Adrenal gland (tissue), 12 donors: ENCODE measurements around the gene ABI3BP. TPM values are rescaled to one million over a fixed set of nuclear protein-coding genes. Genes with fewer than 3 reads are reported as not detected.

ENCODE experiments used
- DNase-seq, 7 donors: peaks; one replicate each; pipeline ENCODE4 v3.0.0-alpha.2; 2019 to 2020
- H3K27ac ChIP-seq, 5 donors: fragments of 200-600 bp; sonication (generic) in 4 of 5; 1 replicate in 3 of 5; 2 replicates in 2 of 5; pipeline versions ENCODE4 v1.5.1 to v1.8.0; 2016 to 2020; ENCODE audit warnings: mild to moderate bottlenecking in 1 of 5
- H3K27me3 ChIP-seq: fragments of 200-600 bp; 2 replicates; pipeline ENCODE4 v1.8.0; 2021
- H3K36me3 ChIP-seq, 2 donors: fragments of 200-600 bp; replicated peaks in 1 of 2; 1 replicate in 1 of 2; 2 replicates in 1 of 2; pipeline versions ENCODE4 v1.5.1 to v1.8.0; 2018 to 2022
- H3K4me1 ChIP-seq, 2 donors: fragments of 200-600 bp; replicated peaks in 1 of 2; 1 replicate in 1 of 2; 2 replicates in 1 of 2; pipeline versions ENCODE4 v1.5.1 to v1.8.0; 2018 to 2021
- H3K4me3 ChIP-seq, 4 donors: fragments of 200-600 bp; sonication (generic) in 3 of 4; one replicate each; pipeline ENCODE4 v1.5.1; 2016 to 2018
- H3K9me3 ChIP-seq, 3 donors: fragments of 200-600 bp; sonication (generic) in 1 of 3; replicated peaks in 1 of 3; 1 replicate in 2 of 3; 2 replicates in 1 of 3; pipeline versions ENCODE4 v1.5.1 to v1.8.0; 2016 to 2021
- POLR2A ChIP-seq, 2 donors: fragments of 450-650 bp; IDR thresholded peaks; one replicate each; pipeline ENCODE4 v1.6.1; 2017; ENCODE audit warnings: antibody characterized with exemption in 2 of 2, mild to moderate bottlenecking in 2 of 2, moderate library complexity in 1 of 2
- WGBS, 4 donors: extraction: QIAGEN DNeasy Blood & Tissue Kit in 2 of 4; methylation state at CpG; one replicate each; pipeline versions ENCODE4 v1.1.5 to v1.1.7; 2013 to 2017; 5-methylcytosine and 5-hydroxymethylcytosine counted together
- intact Hi-C, 2 donors: fragments of 100-400 bp; cut with DNase I; formaldehyde crosslinking; loops; one replicate each; pipeline versions ENCODE4 v1.14.1 to v1.15.0; 2022 to 2023
- polyA plus RNA-seq, 3 donors: library from polyadenylated mRNA; stranded (reverse); fragments of 200-250 nt in 2 of 3; fragments of 350-450 nt in 1 of 3; fragmentation: Illumina TruSeq in 1 of 3; extraction: RNeasy Lipid Tissue Mini Kit (QIAGEN cat#74804) in 1 of 3; gene quantifications; one replicate each; pipeline ENCODE4 v1.2.3, GENCODE V29; 2013 to 2014
- total RNA-seq, 9 donors: library from RNA; depleted of rRNA in 4 of 9; stranded (reverse); fragments of >200 nt in 4 of 9; fragments of 120-200 nt in 1 of 9; fragmentation: NEBNext Ultra II Directional in 1 of 9; extraction: Animal tissue kit (Norgen Biotek cat#: 25700) in 1 of 9; gene quantifications; one replicate each; pipeline versions ENCODE4 v1.1.0 to v1.2.4, GENCODE V29; 2013 to 2023
- TF ChIP-seq, protein P1 (sequence below), 6 experiments: fragments of 450-650 bp in 4 of 6; fragments of 200-600 bp in 2 of 6; sonication (generic) in 1 of 6; IDR thresholded peaks; 1 replicate in 5 of 6; 2 replicates in 1 of 6; pipeline versions ENCODE4 v1.5.1 to v1.8.0; 2016 to 2021; ENCODE audit warnings: antibody characterized with exemption in 6 of 6, mild to moderate bottlenecking in 2 of 6, moderate library complexity in 1 of 6
- donor health status: healthy with polysubstance abuse.
- donor health status: Bipolar disorder and iron deficiency.
- donor health status: DM: yes; HTN: yes; CAD: no.
- donor health status: DM: no; HTN: no; CAD: no.
- donor health status: DM: no; HTN: no; CAD: no.
- donor health status: DM: yes; HTN: yes; CAD: no.

ABI3BP gene
- total and polyA plus RNA-seq, 12 donors: 3.4 to 50.3 (median 18.7) TPM

DNA sequence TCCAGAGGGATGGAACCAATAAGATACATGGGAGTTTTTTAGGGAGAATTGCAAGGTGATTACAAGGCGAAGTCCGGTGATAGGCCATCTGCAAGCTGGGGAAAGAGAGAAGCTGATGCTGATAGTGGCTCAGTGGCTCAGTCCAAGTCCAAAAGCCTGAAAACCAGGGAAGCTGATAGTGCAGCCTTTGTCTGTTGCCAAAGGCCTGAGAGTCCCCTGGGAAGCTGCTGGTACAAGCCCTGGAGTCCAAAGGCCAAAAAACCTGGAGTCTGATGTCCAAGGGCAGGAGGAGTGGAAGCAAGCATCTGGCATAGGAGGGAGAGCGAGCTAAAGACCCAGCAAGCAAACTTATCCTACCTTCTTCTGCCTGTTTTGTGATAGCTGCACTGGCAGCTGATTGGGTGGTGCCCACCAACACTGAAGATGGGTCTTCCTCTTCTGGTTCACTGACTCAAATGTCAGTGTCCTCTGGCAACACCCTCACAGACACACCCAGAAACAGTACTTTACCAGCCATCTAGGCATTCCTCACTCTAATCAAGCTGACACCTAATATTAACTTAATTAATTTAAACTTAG lies 267.2 kb downstream of the ABI3BP start:
- H3K4me1 ChIP-seq: no peaks in the 10 kb centered on the region
- no peak for DNase-seq
- WGBS, 4 donors: 96 to 99% (median 97%) methylated on average over 3 of the region's 3 CpGs
- intact Hi-C loops: no loop called here
- H3K4me3 ChIP-seq: no peak overlapping the region
- no peaks in the 10 kb centered on the region for H3K27me3 ChIP-seq
- no peak overlapping the region for H3K27ac ChIP-seq
- H3K36me3 ChIP-seq: peaks cover 0 to 41% of the 10 kb centered on the region in 2 donors
- TF ChIP-seq POLR2A (IDR thresholded peaks at IDR 0.05): no peak
- TF ChIP-seq, protein P1, sequence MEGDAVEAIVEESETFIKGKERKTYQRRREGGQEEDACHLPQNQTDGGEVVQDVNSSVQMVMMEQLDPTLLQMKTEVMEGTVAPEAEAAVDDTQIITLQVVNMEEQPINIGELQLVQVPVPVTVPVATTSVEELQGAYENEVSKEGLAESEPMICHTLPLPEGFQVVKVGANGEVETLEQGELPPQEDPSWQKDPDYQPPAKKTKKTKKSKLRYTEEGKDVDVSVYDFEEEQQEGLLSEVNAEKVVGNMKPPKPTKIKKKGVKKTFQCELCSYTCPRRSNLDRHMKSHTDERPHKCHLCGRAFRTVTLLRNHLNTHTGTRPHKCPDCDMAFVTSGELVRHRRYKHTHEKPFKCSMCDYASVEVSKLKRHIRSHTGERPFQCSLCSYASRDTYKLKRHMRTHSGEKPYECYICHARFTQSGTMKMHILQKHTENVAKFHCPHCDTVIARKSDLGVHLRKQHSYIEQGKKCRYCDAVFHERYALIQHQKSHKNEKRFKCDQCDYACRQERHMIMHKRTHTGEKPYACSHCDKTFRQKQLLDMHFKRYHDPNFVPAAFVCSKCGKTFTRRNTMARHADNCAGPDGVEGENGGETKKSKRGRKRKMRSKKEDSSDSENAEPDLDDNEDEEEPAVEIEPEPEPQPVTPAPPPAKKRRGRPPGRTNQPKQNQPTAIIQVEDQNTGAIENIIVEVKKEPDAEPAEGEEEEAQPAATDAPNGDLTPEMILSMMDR (IDR thresholded peaks at IDR 0.05): no peak
- H3K9me3 ChIP-seq: no peaks in the 10 kb centered on the region

DNA sequence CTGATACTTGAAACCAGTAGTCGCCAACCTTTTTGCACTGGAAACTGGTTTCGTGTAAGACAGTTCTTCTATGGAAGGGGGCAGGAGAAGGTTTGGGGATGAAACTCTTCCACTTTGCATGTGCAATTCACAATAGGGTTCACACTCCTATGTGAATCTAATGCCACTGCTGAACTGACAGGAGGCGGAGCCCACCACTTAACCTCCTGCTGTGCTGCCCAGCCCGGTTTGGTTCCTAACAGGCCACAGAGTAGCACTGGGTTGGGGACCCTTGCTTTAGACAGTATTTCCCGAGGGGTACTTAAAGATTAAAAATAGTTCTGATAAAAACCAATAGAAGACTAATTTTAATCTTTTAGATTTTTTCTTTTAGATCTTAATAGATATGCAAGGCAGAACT lies 272.8 kb downstream of the ABI3BP start:
- DNase-seq: no peak
- TF ChIP-seq, protein P1 (IDR thresholded peaks at IDR 0.05): no peak
- TF ChIP-seq POLR2A (IDR thresholded peaks at IDR 0.05): no peak
- Histone ChIP-seq H3K36me3 (peaks cover 0 to 22% of the 10 kb centered on the region in 2 donors), H3K27me3 (no peaks in the 10 kb centered on the region), H3K27ac (no peak overlapping the region), H3K9me3 (no peaks in the 10 kb centered on the region), H3K4me1 (peaks cover 0 to 15% of the 10 kb centered on the region in 2 donors), H3K4me3 (no peak overlapping the region)
- intact Hi-C loops: no loop called here
- WGBS, 4 donors: 83 to 86% (median 84%) methylated on average over 4 to 5 of the region's 5 CpGs

DNA sequence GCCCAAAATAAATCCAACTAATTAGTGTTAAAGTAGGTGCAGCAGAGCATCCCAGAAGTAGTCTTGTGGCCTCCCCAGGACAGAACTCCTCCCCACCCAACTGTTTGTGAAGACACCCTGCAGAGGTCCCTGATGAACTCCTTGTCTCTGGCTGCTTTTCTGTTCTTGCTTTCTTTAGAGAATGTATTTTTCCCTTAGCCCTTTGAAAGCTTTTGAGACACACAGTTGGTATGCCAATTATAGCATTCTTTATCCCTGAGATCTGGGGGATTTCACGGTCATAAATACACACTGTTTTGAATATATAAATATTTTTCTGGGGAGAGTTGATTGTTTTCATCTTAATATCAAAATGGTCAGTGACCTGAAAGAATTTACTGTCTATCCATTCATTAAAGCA lies 274.1 kb downstream of the ABI3BP start:
- TF ChIP-seq, protein P1 (IDR thresholded peaks at IDR 0.05): no peak
- TF ChIP-seq POLR2A (IDR thresholded peaks at IDR 0.05): no peak
- H3K36me3 ChIP-seq: peaks cover 0 to 28% of the 10 kb centered on the region in 2 donors
- 34 to 57% (median 45%) methylated on average over 1 of the region's 1 CpG for WGBS, 4 donors
- H3K27me3 ChIP-seq: no peaks in the 10 kb centered on the region
- peaks cover 0 to 26% of the 10 kb centered on the region in 2 donors for H3K4me1 ChIP-seq
- no peaks in the 10 kb centered on the region for H3K9me3 ChIP-seq
- DNase-seq: no peak
- no peak overlapping the region for H3K4me3 ChIP-seq
- intact Hi-C loops: no loop called here
- H3K27ac ChIP-seq: no peak overlapping the region

DNA sequence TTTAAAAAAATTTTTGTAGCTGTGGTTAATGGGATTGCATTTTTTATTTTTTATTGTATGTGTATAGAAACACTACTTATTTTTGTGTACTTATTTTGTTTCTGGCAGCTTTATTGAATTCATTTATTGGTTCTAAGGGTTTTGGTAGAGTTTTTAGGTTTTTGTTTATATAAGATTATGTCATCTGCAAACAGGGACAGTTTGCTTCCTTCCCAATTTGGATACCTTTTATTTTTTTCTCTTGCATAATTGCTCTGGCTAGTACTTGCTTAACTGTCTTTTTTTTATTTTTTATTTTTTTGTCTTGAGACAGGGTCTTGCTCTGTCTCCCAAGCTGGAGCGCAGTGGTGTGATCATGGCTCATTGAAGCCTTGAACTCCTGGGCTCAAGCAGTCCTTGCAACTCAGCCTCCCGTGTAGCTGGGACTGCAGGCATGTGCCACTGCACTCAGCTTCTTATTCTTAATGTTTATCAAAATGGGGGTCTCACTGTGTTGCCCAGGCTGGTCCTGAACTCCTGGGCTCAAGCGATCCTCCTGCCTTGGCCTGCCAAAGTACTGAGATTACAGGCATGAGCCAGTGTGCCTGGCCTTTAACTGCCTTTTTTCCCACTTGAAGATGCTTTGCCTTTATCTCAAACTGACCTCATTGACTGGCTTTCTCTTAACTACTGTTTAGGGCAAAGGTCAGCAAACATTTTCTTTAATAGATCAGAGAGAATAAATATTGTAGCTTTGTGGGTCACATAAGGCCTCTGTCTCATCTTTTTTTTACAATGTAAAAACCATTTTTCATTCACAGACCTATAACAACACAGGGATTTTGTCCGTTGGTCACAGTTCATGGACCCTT lies 275.4 kb downstream of the ABI3BP start:
- no peak overlapping the region for H3K4me3 ChIP-seq
- TF ChIP-seq, protein P1 (IDR thresholded peaks at IDR 0.05): no peak
- no peak for TF ChIP-seq POLR2A (IDR thresholded peaks at IDR 0.05)
- 74 to 79% (median 78%) methylated on average over 4 of the region's 4 CpGs for WGBS, 4 donors
- peaks cover 0 to 30% of the 10 kb centered on the region in 2 donors for H3K36me3 ChIP-seq
- H3K9me3 ChIP-seq: no peaks in the 10 kb centered on the region
- no peak for DNase-seq
- H3K4me1 ChIP-seq: peaks cover 0 to 28% of the 10 kb centered on the region in 2 donors
- no peaks in the 10 kb centered on the region for H3K27me3 ChIP-seq
- intact Hi-C loops: no loop called here
- H3K27ac ChIP-seq: no peak overlapping the region
